NCI-H748 treated with DMSO at 0.1 percent for 48 hours (cell line): Measurements from ENCODE around the gene SETDB2.
"Not testable (repeated sequence)": the region's sequence is repeated elsewhere in the genome, so short reads cannot be mapped to it uniquely, and the experiment has no call there.

ENCODE experiments used
- DNase-seq: peaks from one replicate; lab custom pipeline; 2025; lab: John Stamatoyannopoulos, UW

SETDB2 gene

GRCh38 chr13:49464621-49465325, 20.7 kb downstream of the SETDB2 start:
- DNase-seq, result no peak

GRCh38 chr13:49466292-49466838, 22.3 kb downstream of the SETDB2 start:
- DNase-seq, result no peak

GRCh38 chr13:49472186-49472585, 28.1 kb downstream of the SETDB2 start:
- DNase-seq, result no peak

GRCh38 chr13:49476529-49476928, 32.5 kb downstream of the SETDB2 start:
- no peak for DNase-seq

GRCh38 chr13:49481788-49482187, 37.7 kb downstream of the SETDB2 start:
- DNase-seq, result no peak

GRCh38 chr13:49488563-49488962, 44.5 kb downstream of the SETDB2 start:
- DNase-seq, result no peak

- no peak for DNase-seq
Measured at GRCh38 chr13:49494645-49495044, 50.6 kb downstream of the SETDB2 start.

- DNase-seq, result peak; percentile 13
Measured at GRCh38 chr13:49495783-49496762, 52.0 kb downstream of the SETDB2 start, which contains the start of gene PHF11. Gene PHF11, plus strand, starts transcription at chr13:49495953. Its CDS starts 49 bp downstream, at chr13:49496002.

- not testable (repeated sequence) for DNase-seq
Measured at GRCh38 chr13:49496837-49497236, 52.8 kb downstream of the SETDB2 start.

GRCh38 chr13:49497272-49497671, 53.2 kb downstream of the SETDB2 start:
- no peak for DNase-seq

GRCh38 chr13:49498206-49498605, 54.1 kb downstream of the SETDB2 start:
- no peak for DNase-seq

- no peak for DNase-seq
Measured at GRCh38 chr13:49499889-49500660, 56.0 kb downstream of the SETDB2 start.

- DNase-seq, result no peak
Measured at GRCh38 chr13:49502954-49503353, 58.9 kb downstream of the SETDB2 start.

GRCh38 chr13:49503951-49504350, 59.9 kb downstream of the SETDB2 start:
- DNase-seq, result no peak

GRCh38 chr13:49512578-49512977, 68.5 kb downstream of the SETDB2 start:
- no peak for DNase-seq

- no peak for DNase-seq
Measured at GRCh38 chr13:49516467-49516866, 72.4 kb downstream of the SETDB2 start.

GRCh38 chr13:49517461-49517860, 73.4 kb downstream of the SETDB2 start:
- no peak for DNase-seq

- no peak for DNase-seq
Measured at GRCh38 chr13:49521224-49521623, 77.2 kb downstream of the SETDB2 start.

- DNase-seq, result no peak
Measured at GRCh38 chr13:49524740-49525501, 80.8 kb downstream of the SETDB2 start.

GRCh38 chr13:49527123-49527522, 83.0 kb downstream of the SETDB2 start:
- no peak for DNase-seq

- DNase-seq, result no peak
Measured at GRCh38 chr13:49528161-49528560, 84.1 kb downstream of the SETDB2 start.
